GM21528 (cell line): ENCODE results near the gene GPR101.
A peak's percentile ranks its signal among the peaks of the same experiment; 100 is the strongest.

ENCODE experiments used
- ATAC-seq: cut with Tn5 transposase; IDR thresholded peaks from one replicate; pipeline ENCODE4 v1.9.1; 2021; ENCODE audit warnings: mild to moderate bottlenecking, moderate library complexity; ENCODE audit not compliant: unreplicated experiment, low FRiP score

GPR101 gene, protein sequence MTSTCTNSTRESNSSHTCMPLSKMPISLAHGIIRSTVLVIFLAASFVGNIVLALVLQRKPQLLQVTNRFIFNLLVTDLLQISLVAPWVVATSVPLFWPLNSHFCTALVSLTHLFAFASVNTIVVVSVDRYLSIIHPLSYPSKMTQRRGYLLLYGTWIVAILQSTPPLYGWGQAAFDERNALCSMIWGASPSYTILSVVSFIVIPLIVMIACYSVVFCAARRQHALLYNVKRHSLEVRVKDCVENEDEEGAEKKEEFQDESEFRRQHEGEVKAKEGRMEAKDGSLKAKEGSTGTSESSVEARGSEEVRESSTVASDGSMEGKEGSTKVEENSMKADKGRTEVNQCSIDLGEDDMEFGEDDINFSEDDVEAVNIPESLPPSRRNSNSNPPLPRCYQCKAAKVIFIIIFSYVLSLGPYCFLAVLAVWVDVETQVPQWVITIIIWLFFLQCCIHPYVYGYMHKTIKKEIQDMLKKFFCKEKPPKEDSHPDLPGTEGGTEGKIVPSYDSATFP

DNA sequence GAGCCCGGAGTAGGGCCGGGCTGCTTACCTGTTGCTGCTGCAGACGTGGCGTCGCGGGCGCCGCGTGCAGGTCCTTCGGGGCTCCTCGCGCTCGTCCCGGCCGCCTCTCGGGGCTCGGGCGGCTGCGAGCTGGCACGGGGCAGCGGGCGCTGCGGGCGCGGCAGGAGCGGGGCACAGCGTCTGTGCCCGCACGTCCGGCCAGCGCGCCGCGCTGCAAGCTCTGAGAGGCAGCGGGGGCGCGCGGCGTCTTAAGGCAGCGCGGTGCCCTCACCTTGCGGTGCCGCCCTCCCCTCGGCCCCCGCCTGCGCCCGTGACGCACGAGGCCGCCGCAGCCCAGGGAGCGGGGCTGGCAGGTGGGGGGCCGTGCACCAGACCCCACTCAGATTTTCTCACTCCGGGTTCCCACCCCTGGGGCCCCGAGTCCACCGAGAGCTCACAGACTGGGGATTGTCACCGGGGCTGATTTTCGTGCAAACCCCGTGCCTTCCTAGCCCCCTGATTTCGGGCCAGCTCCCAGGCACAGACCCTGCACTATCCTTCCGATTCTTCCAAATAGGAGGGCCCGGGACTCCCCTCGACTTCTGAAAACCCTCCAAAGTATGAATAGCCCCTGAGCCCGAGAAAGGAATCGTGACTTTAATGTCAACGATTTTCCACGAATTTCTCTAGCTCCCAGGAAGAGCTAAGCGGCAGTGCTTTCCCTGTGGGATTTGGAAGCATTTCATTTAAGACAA, at the start of gene GPR101:
GPR101 (minus strand) TSS at position 222 of the 734 bp plus-strand sequence. CDS start 2,321 bp downstream, outside the sequence.
- ATAC-seq: no peak

- no peak for ATAC-seq
These were observed 47.4 kb upstream of the GPR101 start for GRCh38 chrX:137081239-137081638.

DNA sequence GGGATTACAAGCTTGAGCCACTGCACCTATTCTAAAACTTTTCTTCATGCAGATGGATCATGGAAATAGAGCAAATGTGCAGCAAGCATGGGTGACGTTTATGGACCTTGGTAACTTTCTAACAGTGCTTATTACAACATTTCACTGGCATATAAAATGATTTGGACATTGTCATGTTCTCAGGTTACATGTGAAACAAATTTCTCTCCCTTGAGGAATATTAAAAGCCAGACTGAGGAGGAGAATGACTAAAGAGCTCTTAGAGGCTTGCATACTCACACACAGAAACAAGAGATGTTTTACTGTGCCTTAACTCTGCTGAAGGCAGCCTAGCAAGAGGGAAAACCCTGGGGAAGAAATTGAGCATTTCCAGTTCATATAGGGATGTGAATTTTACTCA, 38.6 kb upstream of the GPR101 start:
- ATAC-seq: no peak

DNA sequence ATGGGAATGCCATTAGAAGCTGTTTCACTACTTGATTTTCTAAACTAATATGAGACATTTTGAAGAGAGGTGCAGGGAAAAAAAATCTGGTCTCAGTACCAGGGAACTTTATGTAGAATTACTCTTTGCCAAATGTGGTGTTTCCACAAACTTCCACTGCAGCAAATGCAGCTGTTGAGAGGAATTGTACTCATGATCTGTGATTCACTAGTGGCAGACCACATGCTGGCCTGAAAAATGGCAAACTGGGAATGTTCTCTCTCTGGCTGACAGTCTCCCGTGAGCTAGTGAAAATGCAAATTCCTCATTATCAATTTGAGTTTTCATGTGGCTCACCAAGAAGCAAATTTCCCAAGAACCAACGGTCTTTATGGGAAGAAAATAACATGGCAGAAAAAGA, 37.8 kb upstream of the GPR101 start:
- ATAC-seq: no peak

GRCh38 chrX:137067147-137067546, 33.4 kb upstream of the GPR101 start:
- ATAC-seq: no peak

GRCh38 chrX:137062915-137063617, 29.3 kb upstream of the GPR101 start:
- no peak for ATAC-seq

DNA sequence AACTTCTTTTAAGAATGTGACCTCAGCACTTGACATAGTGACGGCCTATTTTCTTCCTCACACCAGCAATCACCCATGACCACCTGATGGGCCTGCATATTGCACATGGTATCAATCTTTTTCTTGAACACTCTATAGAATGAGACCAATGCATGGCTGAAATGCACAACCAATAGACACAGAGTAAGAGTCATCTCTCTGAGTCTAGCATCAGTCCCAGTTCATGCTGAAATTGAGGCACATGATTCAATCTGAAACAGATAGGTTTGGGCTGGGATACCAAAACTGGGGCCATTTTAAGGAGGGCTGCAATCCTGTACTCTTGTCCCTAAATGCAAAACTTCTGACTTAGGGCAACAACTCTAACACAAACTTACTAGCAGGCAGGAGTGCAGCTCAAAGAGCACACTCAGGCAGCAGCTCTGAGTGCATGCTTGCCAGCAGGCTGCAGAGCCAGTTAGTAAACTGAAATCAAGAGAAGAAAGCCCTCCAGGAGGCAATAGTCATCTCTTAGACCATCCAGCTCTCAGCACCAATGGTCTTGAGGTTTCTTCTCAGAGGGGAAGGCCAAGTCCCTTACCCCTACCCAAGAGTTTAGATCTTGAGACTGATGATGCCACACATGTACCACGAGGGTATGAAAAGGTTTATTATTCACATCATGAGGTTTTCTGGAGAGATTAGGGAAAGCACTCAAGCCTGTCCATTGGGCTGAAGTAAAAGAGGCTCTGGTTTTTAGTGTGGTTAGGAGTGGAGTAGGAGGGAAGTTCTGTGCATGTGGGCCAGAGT, 24.7 kb upstream of the GPR101 start:
- no peak for ATAC-seq

DNA sequence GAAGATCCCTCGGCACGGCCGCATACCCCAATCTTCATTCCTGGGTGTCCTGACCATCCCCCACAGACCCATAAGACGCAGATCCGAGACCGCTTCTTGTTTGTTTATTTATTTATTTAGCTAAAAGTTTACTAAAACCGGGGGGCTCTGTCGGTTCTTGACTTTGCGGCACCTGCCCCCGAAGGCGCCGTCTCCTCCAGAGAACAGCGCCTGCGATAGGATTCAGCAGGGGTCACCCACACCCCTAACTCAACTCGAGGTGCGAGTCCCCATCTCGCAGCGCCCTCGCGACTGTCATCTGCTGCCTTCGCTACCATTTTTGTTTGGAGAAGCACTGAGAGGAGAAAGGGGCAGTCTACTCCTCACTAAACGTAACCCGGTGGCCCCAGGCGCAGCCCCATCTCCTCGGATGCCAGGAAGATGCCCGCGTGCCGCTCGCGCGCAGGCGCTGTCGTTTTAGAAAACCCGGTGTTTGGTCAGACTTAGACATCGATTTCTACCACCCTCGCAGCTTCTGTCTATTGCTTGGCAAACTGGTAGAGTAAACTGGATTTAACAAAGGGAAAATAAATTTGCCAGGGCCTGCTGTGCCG, 18.9 kb upstream of the GPR101 start:
- peak; percentile 26 for ATAC-seq

- ATAC-seq: peak; percentile 100
These were observed 18.3 kb upstream of the GPR101 start for GRCh38 chrX:137051978-137052642.

DNA sequence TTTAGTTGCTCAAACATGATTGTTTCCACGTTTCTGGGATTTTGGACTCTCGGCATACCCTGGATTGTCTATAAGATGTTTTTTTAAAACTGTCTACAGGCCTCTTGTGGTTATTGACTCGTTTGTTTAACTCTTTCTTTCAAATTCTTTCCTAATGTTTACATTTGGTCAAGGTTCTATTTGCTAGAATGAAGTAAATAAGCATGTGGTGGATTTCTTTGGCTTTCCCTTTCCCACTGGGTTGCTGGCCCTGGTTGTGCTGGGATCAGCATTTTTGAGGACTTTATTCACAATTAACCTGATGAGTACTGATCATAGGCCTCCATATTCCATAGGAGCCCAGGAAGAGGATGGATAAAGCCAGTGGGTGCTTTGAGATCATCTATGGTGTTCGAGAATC, 11.1 kb upstream of the GPR101 start:
- ATAC-seq: no peak

- no peak for ATAC-seq
These were observed 9.9 kb upstream of the GPR101 start for GRCh38 chrX:137043736-137044135.

DNA sequence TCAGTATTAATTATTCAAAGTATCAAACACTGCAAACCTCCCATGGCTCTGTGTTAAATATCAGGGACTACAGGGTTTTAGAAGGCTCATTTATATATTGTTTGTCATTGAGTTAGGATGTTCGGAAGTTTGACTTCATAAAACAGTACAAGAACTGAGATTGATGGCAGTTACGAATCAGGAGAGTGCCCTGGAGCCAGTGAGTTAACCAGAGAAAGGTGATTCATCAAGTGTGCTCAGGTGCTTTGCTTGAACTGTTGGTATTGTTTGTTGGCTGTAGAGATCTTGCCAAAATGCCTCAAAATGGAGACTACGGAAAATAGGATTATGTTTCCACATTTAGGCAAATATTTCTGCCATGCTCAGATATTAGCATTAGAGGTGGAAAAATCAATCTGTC, 7.5 kb upstream of the GPR101 start:
- no peak for ATAC-seq

GRCh38 chrX:137040113-137040794, 6.5 kb upstream of the GPR101 start:
- ATAC-seq: no peak

DNA sequence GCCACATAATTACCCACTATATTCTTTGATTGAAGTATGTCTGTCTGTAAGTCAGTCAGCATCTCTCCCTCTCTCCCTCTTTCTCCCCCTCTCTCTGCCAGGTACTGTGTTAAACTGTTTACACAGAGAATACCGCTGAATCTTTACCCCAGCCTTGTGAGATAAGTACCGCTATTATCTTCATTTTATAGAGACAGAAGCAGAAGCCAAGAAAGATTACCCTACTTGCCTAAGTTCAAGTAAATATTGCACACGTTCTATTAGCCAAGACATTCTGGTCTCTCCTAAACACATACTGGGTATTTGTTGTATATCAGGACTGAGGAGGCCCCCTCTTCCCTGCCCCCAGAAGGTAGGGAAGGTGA, 695 bp upstream of the GPR101 start:
- ATAC-seq: no peak

GRCh38 chrX:137032841-137033773, 688 bp downstream of the GPR101 start:
- ATAC-seq: no peak

GRCh38 chrX:137032341-137032694, 1.5 kb downstream of the GPR101 start:
- no peak for ATAC-seq

- ATAC-seq: peak; percentile 91
These were observed 2.1 kb downstream of the GPR101 start for GRCh38 chrX:137031517-137032340.
